A204.1 (cell line): ENCODE data around the gene RSPRY1.

ENCODE experiments used
- FAIRE-seq: peaks from 2 replicates; lab custom pipeline; 2012; peaks lifted over from hg19 to GRCh38; lab: Jason Lieb, UNC

Gene RSPRY1

DNA sequence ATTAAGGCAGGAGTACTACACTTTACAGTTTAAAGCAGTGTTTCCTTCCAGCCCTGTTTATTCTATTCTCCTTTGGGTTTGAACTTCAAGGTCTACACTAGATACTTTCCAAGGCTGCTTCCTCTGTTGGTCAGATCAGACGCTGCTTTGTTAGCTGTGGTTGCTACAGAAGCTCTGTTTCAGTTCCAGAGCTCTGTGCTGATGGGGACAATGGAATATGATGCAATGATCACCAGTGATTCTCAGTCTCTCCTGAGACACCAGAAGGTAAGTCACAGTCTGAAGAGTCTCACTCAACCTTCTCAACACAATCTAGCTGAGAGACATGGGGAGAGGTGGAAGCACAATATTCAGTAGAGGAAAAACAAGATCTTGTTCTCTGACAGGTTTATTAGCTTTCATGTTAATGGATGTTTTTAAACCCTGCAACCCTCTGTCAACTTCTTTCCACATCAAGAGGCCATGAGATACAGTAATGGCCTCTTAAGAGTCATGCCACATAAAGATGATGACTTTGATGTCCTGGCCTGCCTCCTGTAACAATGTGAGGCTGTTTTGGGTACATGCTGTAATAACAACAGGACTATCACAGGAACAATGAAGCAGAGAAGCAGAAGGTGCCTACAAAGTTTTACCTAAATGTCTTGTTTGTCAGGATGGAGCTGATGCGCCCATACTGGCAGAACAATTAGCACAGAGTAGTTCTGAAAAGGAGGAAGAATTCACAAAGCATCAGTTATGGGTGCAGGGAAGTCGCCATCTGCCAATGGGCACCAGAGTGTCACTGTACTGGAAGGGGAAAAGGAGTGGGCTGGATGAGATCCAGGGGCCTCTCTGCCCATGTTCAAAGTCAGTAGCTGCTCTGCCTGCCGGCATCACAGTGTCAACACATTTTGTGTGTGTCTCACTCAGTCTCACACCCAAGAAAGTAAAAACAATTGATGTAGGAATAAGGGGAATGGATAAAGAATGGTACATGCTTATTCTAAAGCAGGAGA lies 33.7 kb upstream of the RSPRY1 start:
- no peak for FAIRE-seq

- no peak for FAIRE-seq
Observed at GRCh38 chr16:57153841-57154240, 32.3 kb upstream of the RSPRY1 start.

DNA sequence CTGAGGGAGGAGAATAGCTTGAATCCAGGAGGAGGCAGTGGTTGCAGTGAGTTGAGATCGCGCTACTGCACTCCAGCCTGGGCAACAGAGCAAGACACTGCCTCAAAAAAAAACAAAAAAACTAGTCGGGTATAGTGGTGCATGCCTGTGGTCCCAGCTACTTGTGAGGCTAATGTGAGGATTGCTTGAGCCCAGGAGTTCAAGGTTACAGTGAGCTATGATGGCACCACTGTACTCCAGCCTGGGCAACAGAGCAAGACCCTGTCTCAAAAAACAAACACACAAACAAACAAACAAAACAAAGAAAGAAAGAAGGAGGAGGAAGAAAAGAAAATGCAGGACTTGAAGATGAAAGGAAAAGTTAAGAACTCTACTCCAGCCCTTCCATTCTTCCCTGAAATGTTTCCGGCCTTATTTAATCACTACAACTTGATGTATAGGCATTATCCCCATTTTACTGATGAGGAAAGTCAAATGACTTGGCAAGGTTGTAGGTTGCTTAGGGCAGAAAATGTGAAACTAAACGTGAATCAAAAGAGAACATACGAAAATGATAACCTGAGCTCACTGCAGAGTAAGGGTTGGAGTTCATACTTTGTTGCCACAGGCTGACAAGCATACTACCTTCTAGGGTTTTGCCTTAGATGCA lies 30.3 kb upstream of the RSPRY1 start:
- FAIRE-seq, result no peak

GRCh38 chr16:57156351-57156703 lies 29.8 kb upstream of the RSPRY1 start:
- no peak for FAIRE-seq

DNA sequence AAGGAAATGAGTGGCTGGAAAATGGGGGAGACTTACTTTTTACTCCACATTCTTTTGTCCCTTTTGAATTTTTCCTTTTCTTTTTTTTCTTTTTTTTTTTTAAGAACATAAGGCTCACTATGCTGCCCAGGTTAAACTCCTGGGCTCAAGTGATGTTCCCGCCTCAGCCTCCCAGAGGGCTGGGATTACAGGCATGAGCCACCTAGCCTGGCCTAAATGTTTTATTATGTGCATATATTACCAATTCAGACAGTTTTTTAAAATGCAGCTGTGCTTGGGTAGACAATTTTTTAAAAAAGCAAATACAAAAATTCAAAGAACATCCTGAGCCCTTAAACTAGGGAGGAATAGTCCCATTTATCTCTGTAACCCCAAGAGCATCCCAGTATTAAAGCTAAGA lies 28.6 kb upstream of the RSPRY1 start:
- no peak for FAIRE-seq

- FAIRE-seq, result no peak
Observed at GRCh38 chr16:57159447-57159846, 26.7 kb upstream of the RSPRY1 start.

GRCh38 chr16:57163842-57164241 lies 22.3 kb upstream of the RSPRY1 start:
- no peak for FAIRE-seq

GRCh38 chr16:57165483-57165882 lies 20.6 kb upstream of the RSPRY1 start:
- FAIRE-seq, result no peak

GRCh38 chr16:57165938-57166337 lies 20.2 kb upstream of the RSPRY1 start:
- FAIRE-seq, result no peak

DNA sequence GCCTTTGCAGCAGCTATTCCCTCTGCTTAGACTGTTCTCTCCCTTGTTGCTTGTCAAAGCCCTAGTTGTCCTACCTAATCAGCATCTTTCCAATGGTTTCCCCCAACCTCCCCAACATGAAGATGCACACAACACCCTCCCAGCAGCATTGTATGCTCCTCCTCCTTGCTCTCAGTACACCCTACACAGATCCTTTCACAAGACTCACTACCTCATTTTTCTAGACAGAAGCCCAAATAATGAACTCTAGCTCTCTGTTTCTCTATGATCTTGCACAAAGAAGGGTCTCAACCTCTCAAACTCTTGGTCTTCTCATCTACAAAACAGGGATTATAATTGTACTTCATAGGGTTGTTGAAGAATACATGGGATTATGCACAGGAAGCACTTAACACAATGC lies 19.7 kb upstream of the RSPRY1 start:
- FAIRE-seq, result no peak

GRCh38 chr16:57166951-57167350 lies 19.2 kb upstream of the RSPRY1 start:
- FAIRE-seq, result no peak

DNA sequence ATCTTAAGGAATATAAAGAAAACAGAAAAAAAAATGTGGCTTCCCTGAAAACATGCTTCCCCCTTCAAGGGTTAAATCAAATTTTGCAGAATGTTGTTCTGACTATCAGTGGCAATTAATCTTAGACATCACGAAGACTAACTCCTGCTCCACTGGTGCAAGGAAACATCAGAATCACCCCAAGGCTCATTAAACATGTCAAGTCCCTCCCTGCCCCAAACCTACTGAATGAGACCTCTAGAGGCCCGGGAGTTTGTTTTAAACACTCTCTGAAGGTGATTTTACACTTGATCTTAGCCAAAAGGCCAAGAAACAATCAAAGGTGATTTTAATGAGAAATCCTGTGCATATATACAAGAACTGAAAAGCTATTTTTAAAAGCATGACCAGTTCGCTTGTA lies 18.6 kb upstream of the RSPRY1 start:
- no peak for FAIRE-seq

DNA sequence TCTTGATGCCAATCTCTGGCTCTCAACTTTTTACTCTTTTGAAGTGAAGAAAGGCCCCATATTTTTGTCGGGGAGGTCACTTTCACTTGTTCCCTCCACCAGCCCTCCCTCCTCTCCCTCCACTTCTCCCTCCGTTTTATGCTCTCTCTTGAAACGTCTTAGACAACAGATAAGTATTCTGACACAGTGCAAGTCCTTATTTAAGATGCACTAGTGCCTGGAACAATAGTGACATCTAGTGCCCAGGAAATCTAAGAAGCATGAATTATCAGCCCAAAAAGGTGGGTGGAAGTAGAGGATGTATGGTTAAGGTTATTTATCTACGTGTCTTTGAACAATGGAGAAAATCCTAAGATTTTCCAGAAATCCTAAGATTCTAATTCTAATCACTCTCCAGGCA lies 18.2 kb upstream of the RSPRY1 start:
- FAIRE-seq, result peak; percentile 52

DNA sequence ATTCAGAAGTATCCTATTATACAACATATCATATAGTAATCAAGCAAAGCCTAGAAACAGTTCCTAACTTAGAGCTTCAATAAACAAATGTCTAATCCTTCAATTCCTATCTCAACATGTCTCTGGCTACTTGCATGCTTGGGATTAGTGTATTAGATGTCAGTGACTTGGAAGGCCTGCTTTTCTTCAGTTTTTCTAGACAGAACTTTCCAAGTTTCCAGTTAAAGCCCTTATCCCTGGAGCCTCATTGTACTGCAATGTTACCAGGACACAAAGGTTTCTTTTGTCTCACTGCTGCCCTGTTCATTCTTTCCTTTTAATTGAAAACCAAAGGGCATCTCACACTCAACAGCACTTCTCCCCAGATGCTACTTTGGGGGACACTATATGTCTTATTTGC lies 16.8 kb upstream of the RSPRY1 start:
- no peak for FAIRE-seq

DNA sequence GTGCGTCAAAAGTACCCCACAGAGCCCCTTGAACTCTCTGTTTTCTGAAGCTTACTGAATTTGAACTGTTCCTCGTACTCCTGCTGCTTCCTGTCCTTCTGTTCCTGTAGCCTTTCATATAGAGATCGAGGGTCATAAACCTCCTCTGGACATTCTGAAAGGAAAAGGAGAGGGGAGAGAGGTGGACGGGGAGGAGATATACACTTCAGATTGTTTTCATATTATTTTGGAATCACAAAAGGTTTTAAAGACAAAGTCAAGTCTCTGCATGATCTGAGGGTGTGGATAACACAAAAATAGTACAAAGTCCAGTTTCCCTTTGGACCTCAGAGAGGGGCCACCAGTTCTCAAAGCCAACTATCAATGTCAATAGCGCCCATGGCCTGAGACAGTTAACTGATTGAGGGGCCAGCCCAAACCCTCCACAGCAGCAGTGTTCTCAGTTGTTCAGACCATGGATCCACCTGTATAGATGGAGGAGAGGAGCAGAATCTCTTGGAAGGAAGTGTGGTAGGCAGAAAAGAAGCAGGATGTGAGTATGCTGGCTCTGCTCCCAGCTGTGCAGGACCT lies 13.3 kb upstream of the RSPRY1 start:
- no peak for FAIRE-seq

GRCh38 chr16:57175896-57176295 lies 10.2 kb upstream of the RSPRY1 start:
- no peak for FAIRE-seq

GRCh38 chr16:57178196-57178595 lies 7.9 kb upstream of the RSPRY1 start:
- FAIRE-seq, result no peak

- FAIRE-seq, result no peak
Observed at GRCh38 chr16:57178793-57179212, 7.3 kb upstream of the RSPRY1 start.

- no peak for FAIRE-seq
Observed at GRCh38 chr16:57179215-57179828, 6.8 kb upstream of the RSPRY1 start.

- no peak for FAIRE-seq
Observed at GRCh38 chr16:57184113-57184512, 2.0 kb upstream of the RSPRY1 start.

GRCh38 chr16:57184887-57185445 lies 1.2 kb upstream of the RSPRY1 start:
- FAIRE-seq, result no peak

DNA sequence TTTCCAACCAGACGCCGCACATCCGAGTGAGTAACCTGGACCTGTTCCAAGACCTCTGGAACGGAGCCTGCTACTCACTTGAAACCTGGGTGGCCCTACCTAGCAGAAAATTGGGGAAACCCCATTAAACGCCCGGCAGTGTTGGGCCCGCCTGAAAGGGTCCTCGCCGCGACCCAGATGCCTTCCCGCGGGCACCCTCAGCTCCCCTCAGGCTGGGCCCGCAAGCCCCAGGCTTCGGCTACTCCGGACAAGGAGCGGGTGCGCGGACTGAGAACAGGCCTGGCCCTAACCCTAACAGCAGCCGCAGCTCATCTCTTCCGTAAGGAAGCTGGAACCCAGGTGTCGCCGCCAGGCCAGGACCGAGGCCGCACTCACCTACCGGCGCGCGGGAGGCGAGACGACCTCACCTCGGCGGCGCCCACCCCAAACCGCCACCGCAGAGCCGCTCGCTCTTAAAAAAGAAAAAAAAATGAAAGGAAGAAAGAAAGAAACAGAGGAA lies 634 bp upstream of the RSPRY1 start:
- FAIRE-seq, result no peak
